SH-SY5Y (cell line): ENCODE results near the gene OXSM.

Experiments used
- GATA2 ChIP-seq: IDR thresholded peaks from 2 replicates; pipeline ENCODE4 v1.6.1; 2011; ENCODE audit warnings: mild to moderate bottlenecking, low read depth, low read length
- GATA3 ChIP-seq: IDR thresholded peaks from 2 replicates; pipeline ENCODE4 v1.6.1; 2011; ENCODE audit warnings: low read depth, mild to moderate bottlenecking, low read length, moderate library complexity

DNA sequence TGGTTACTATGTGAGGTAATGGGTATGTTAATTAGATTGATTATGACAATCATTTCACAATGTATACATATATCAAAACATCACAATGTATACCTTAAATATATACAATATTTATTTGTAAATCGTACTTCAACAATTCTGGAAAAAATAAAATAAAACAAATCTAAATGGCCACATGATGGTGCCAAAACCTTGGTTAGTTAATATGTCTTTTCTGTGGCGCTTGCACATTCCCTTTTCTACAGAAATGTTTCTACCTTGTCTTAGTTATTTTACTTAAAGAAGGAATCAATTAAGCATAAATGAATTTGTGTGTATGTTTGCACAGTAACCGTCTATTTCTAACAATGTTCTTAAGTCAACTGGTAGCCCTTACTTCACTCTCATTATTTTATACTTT is 53.4 kb downstream of the OXSM start:
- no peak for TF ChIP-seq GATA2
- TF ChIP-seq GATA3: no peak
